HepG2 (cell line): Measurements from ENCODE around the gene FSD2. TPM values are rescaled to one million over a fixed set of nuclear protein-coding genes. Genes with fewer than 3 reads are reported as not detected.

Experiments used
- ATRX ChIP-seq: sonication (generic); formaldehyde crosslinking; IDR thresholded peaks from 2 replicates; pipeline ENCODE4 v1.4.0; 2020; ENCODE audit warnings: missing genetic modification reagents, borderline replicate concordance
- BCL3 ChIP-seq: sonication (generic); formaldehyde crosslinking; IDR thresholded peaks from 2 replicates; pipeline ENCODE4 v1.5.1; 2020; ENCODE audit warnings: mild to moderate bottlenecking, missing genetic modification reagents, moderate library complexity
- CEBPB ChIP-seq: IDR thresholded peaks from 2 replicates; pipeline ENCODE4 v1.6.1; 2011; ENCODE audit warnings: low read depth, low read length, improper control_type of control experiment, borderline replicate concordance
- CHD2 ChIP-seq: IDR thresholded peaks from 2 replicates; pipeline ENCODE4 v1.6.1; 2011; ENCODE audit warnings: low read depth, low read length, improper control_type of control experiment
- ETS1 ChIP-seq: sonication (generic); formaldehyde crosslinking; IDR thresholded peaks from 2 replicates; pipeline ENCODE4 v1.4.0; 2020; ENCODE audit warnings: missing genetic modification reagents
- FOXK1 ChIP-seq: sonication (generic); formaldehyde crosslinking; IDR thresholded peaks from 2 replicates; pipeline ENCODE4 v1.4.0; 2020; ENCODE audit warnings: low read depth, missing genetic modification reagents, borderline replicate concordance
- GTF2F1 ChIP-seq: fragments of 150-350 bp; IDR thresholded peaks from 2 replicates; pipeline ENCODE4 v1.6.1; 2014; ENCODE audit warnings: low read length
- HOMEZ ChIP-seq: IDR thresholded peaks from 2 replicates; pipeline ENCODE4 v1.6.1; 2016; ENCODE audit warnings: low read depth
- IRF2 ChIP-seq: IDR thresholded peaks from 2 replicates; pipeline ENCODE4 v1.6.1; 2018; ENCODE audit warnings: missing genetic modification reagents, missing compliant biosample characterization
- KAT7 ChIP-seq: IDR thresholded peaks from 2 replicates; pipeline ENCODE4 v1.6.1; 2018; ENCODE audit warnings: borderline replicate concordance, missing compliant biosample characterization
- NCOR1 ChIP-seq: fragments of 200-600 bp; sonication (generic); IDR thresholded peaks from 2 replicates; pipeline ENCODE4 v1.7.0; 2017; ENCODE audit warnings: antibody characterized with exemption, low read length, borderline replicate concordance
- NFE2L2 ChIP-seq: fragments of 150-350 bp; IDR thresholded peaks from 2 replicates; pipeline ENCODE4 v1.6.1; 2014; ENCODE audit warnings: low read length
- NFKB2 ChIP-seq: sonication (generic); formaldehyde crosslinking; IDR thresholded peaks from 2 replicates; pipeline ENCODE4 v1.4.0; 2020; ENCODE audit warnings: missing genetic modification reagents, borderline replicate concordance
- RELA ChIP-seq: sonication (generic); formaldehyde crosslinking; IDR thresholded peaks from 2 replicates; pipeline ENCODE4 v1.4.0; 2020; ENCODE audit warnings: missing genetic modification reagents
- SRY ChIP-seq: sonication (generic); formaldehyde crosslinking; IDR thresholded peaks from 2 replicates; pipeline ENCODE4 v1.8.0; 2022; ENCODE audit warnings: mild to moderate bottlenecking, missing genetic modification reagents
- THAP11 ChIP-seq: IDR thresholded peaks from 2 replicates; pipeline ENCODE4 v1.6.1; 2016; ENCODE audit warnings: missing biosample characterization, missing genetic modification reagents
- ZBTB26 ChIP-seq: IDR thresholded peaks from 2 replicates; pipeline ENCODE4 v1.6.1; 2016; ENCODE audit warnings: missing compliant biosample characterization, missing genetic modification reagents, borderline replicate concordance
- ZBTB39 ChIP-seq: sonication (generic); formaldehyde crosslinking; IDR thresholded peaks from 2 replicates; pipeline ENCODE4 v1.5.0; 2020; ENCODE audit warnings: missing genetic modification reagents
- ZBTB49 ChIP-seq: sonication (generic); formaldehyde crosslinking; IDR thresholded peaks from 2 replicates; pipeline ENCODE4 v1.4.0; 2020; ENCODE audit warnings: missing genetic modification reagents, borderline replicate concordance
- ZNF724P ChIP-seq: sonication (generic); formaldehyde crosslinking; IDR thresholded peaks from 2 replicates; pipeline ENCODE4 v1.8.0; 2022; ENCODE audit warnings: missing genetic modification reagents, borderline replicate concordance
- ZNF749 ChIP-seq: sonication (generic); formaldehyde crosslinking; IDR thresholded peaks from 2 replicates; pipeline ENCODE4 v1.8.0; 2022; ENCODE audit warnings: mild to moderate bottlenecking, missing genetic modification reagents, moderate library complexity, borderline replicate concordance
- ZSCAN9 ChIP-seq: IDR thresholded peaks from 2 replicates; pipeline ENCODE4 v1.6.1; 2016; ENCODE audit warnings: borderline replicate concordance
- polyA plus RNA-seq, 8 experiments: library from polyadenylated mRNA; depleted of rRNA in 3 of 8; stranded (reverse) in 7 of 8; unstranded in 1 of 8; fragments of >200 nt; fragmentation: Illumina TruSeq in 4 of 8; extraction: Trizol in 4 of 8; gene quantifications; 2 replicates each; pipeline versions ENCODE4 v1.2.1 to v1.2.3, GENCODE V29; 2011 to 2016; ENCODE audit warnings: low read depth in 4 of 8, missing spikeins in 1 of 8, mixed read lengths in 1 of 8; ENCODE audit not compliant: insufficient read depth in 1 of 8
- total RNA-seq, 5 experiments: library from RNA; depleted of rRNA; stranded (reverse); fragments of >200 nt; fragmentation: Illumina TruSeq; extraction: Trizol; gene quantifications; 2 replicates each; pipeline ENCODE4 v1.2.3, GENCODE V29; 2016; ENCODE audit warnings: low read depth in 1 of 5

The FSD2 gene
- total and polyA plus RNA-seq, 2 of the 13 experiments (the other 11 are each of a cell fraction or from before 2014, with no cell fraction given): not detected

GRCh38 chr15:82828075-82828474 is 22.2 kb upstream of the FSD2 start (continued):
- TF ChIP-seq NFE2L2 (no peak), IRF2 (CRISPR knock-in tag) (0 out of 2 replicates have a peak, but pooled peaks have one; percentile 20), ZBTB49 (CRISPR knock-in tag) (no peak), THAP11 (CRISPR knock-in tag) (0 out of 2 replicates have a peak, but pooled peaks have one; percentile 15), NFKB2 (CRISPR knock-in tag) (no peak), FOXK1 (peak; percentile 11; the same call in 1 of the 2 replicates), BCL3 (CRISPR knock-in tag) (no peak), HOMEZ (CRISPR knock-in tag) (no peak; the same call in 1 of the 2 replicates), ZNF724P (CRISPR knock-in tag) (no peak), CEBPB (peak; percentile 91), ZBTB39 (CRISPR knock-in tag) (no peak), GTF2F1 (no peak), ATRX (CRISPR knock-in tag) (no peak), ZNF749 (CRISPR knock-in tag) (no peak), RELA (CRISPR knock-in tag) (no peak), NCOR1 (no peak), ZSCAN9 (CRISPR knock-in tag) (no peak), ETS1 (CRISPR knock-in tag) (no peak), ZBTB26 (CRISPR knock-in tag) (no peak), SRY (CRISPR knock-in tag) (no peak), CHD2 (no peak), KAT7 (CRISPR knock-in tag) (no peak)
